Keratinocyte (primary cell): ENCODE measurements around the gene SLC38A8. TPM values are rescaled to one million over a fixed set of nuclear protein-coding genes. Genes with fewer than 3 reads are reported as not detected.

Source experiments
- DNase-seq: peaks from one replicate; pipeline ENCODE4 v3.0.0-alpha.2; 2011; ENCODE audit warnings: low read depth, missing footprints, low spot score
- FAIRE-seq: peaks from 2 replicates; lab custom pipeline; 2011; peaks lifted over from hg19 to GRCh38; lab: Jason Lieb, UNC
- H2AFZ ChIP-seq: 2 replicates; pipeline ENCODE4 v1.6.0; 2012; ENCODE audit warnings: low read length, control low read depth, inconsistent platforms; ENCODE audit not compliant: control insufficient read depth
- H3K27ac ChIP-seq: 2 replicates; pipeline ENCODE4 v1.5.1; 2011; ENCODE audit warnings: low read length; ENCODE audit not compliant: control insufficient read depth, insufficient read depth
- H3K27me3 ChIP-seq: 3 replicates; pipeline ENCODE4 v1.6.0; 2011; ENCODE audit warnings: low read length; ENCODE audit not compliant: control insufficient read depth, insufficient read depth; ENCODE audit errors: extremely low read depth
- H3K36me3 ChIP-seq, 2 experiments: 2 replicates in 1 of 2; 3 replicates in 1 of 2; pipeline ENCODE4 v1.5.1; 2011; ENCODE audit warnings: low read length in 2 of 2, mild to moderate bottlenecking in 1 of 2; ENCODE audit not compliant: control insufficient read depth in 2 of 2, insufficient read depth in 2 of 2; ENCODE audit errors: extremely low read depth in 1 of 2
- H3K4me1 ChIP-seq: 3 replicates; pipeline ENCODE4 v1.5.1; 2011; ENCODE audit warnings: low read length; ENCODE audit not compliant: control insufficient read depth, insufficient read depth; ENCODE audit errors: extremely low read depth
- H3K4me2 ChIP-seq: 3 replicates; pipeline ENCODE4 v1.6.0; 2011; ENCODE audit warnings: low read depth, low read length; ENCODE audit not compliant: control insufficient read depth, insufficient read depth; ENCODE audit errors: extremely low read depth
- H3K4me3 ChIP-seq, 3 experiments: fragments of 200-600 bp in 1 of 3; sonication (generic) in 1 of 3; 2 replicates in 2 of 3; 3 replicates in 1 of 3; pipeline ENCODE4 v1.5.1; 2011 to 2016; ENCODE audit warnings: low read length in 3 of 3, mild to moderate bottlenecking in 3 of 3, control low read depth in 2 of 3, inconsistent platforms in 1 of 3, low read depth in 1 of 3, mixed read lengths in 1 of 3, mixed run types in 1 of 3, moderate library complexity in 1 of 3; ENCODE audit not compliant: control insufficient read depth in 2 of 3, insufficient read depth in 2 of 3; ENCODE audit errors: extremely low read depth in 1 of 3
- H3K79me2 ChIP-seq: 2 replicates; pipeline ENCODE4 v1.6.0; 2012; ENCODE audit warnings: low read length; ENCODE audit not compliant: control insufficient read depth, insufficient read depth
- H3K9ac ChIP-seq: 3 replicates; pipeline ENCODE4 v1.6.0; 2011; ENCODE audit warnings: low read length; ENCODE audit not compliant: control insufficient read depth, insufficient read depth; ENCODE audit errors: extremely low read depth
- H3K9me1 ChIP-seq: 3 replicates; pipeline ENCODE4 v1.6.0; 2011; ENCODE audit warnings: low read length; ENCODE audit not compliant: control insufficient read depth, insufficient read depth; ENCODE audit errors: extremely low read depth
- H3K9me3 ChIP-seq: 2 replicates; pipeline ENCODE4 v1.5.1; 2012; ENCODE audit warnings: low read depth, low read length; ENCODE audit not compliant: control insufficient read depth
- H4K20me1 ChIP-seq: 3 replicates; pipeline ENCODE4 v1.6.0; 2011; ENCODE audit warnings: low read length; ENCODE audit not compliant: control insufficient read depth, insufficient read depth; ENCODE audit errors: extremely low read depth
- CTCF ChIP-seq, 3 experiments: IDR thresholded peaks in 1 of 3; conservative IDR thresholded peaks in 1 of 3; optimal IDR thresholded peaks in 1 of 3; 2 replicates in 2 of 3; 3 replicates in 1 of 3; pipeline versions ENCODE3 to v1.5.1; 2011; ENCODE audit warnings: low read length in 3 of 3, mild to moderate bottlenecking in 3 of 3, moderate library complexity in 2 of 3, control low read depth in 1 of 3, inconsistent platforms in 1 of 3; ENCODE audit not compliant: insufficient read depth in 2 of 3; ENCODE audit errors: extremely low read depth in 1 of 3
- EZH2 ChIP-seq: IDR thresholded peaks from one replicate; pipeline ENCODE4 v1.6.1; 2012; ENCODE audit warnings: inconsistent platforms, mild to moderate bottlenecking, low read length, moderate library complexity
- dilution Hi-C: fragments of 300-500 bp; cut with MboI; formaldehyde crosslinking; loops from one replicate; pipeline ENCODE4 v1.7.0; 2020; ENCODE audit warnings: low sequenced_read_pairs; ENCODE audit not compliant: extremely low pct_ligation_motif_present
- polyA plus RNA-seq, 5 experiments: library from polyadenylated mRNA; depleted of rRNA in 3 of 5; stranded (reverse) in 3 of 5; stranded (forward) in 1 of 5; unstranded in 1 of 5; fragments of >200 nt; gene quantifications; 1 replicate in 1 of 5; 2 replicates in 3 of 5; 3 replicates in 1 of 5; pipeline versions ENCODE4 v1.2.1 to v1.2.3, GENCODE V29; 2011 to 2012; ENCODE audit warnings: missing spikeins in 2 of 5, low read depth in 1 of 5, low replicate concordance in 1 of 5

The SLC38A8 gene
- polyA plus RNA-seq, 1 donor (not counting 4 experiments of a cell fraction or from before 2014, with no cell fraction given): not detected

- Histone ChIP-seq H2AFZ (no peak overlapping the region), H3K4me3 (no peak overlapping the region), H3K9me3 (no peaks in the 10 kb centered on the region)
These were observed 70.2 kb downstream of the SLC38A8 start for GRCh38 chr16:83972256-83973008.

DNA sequence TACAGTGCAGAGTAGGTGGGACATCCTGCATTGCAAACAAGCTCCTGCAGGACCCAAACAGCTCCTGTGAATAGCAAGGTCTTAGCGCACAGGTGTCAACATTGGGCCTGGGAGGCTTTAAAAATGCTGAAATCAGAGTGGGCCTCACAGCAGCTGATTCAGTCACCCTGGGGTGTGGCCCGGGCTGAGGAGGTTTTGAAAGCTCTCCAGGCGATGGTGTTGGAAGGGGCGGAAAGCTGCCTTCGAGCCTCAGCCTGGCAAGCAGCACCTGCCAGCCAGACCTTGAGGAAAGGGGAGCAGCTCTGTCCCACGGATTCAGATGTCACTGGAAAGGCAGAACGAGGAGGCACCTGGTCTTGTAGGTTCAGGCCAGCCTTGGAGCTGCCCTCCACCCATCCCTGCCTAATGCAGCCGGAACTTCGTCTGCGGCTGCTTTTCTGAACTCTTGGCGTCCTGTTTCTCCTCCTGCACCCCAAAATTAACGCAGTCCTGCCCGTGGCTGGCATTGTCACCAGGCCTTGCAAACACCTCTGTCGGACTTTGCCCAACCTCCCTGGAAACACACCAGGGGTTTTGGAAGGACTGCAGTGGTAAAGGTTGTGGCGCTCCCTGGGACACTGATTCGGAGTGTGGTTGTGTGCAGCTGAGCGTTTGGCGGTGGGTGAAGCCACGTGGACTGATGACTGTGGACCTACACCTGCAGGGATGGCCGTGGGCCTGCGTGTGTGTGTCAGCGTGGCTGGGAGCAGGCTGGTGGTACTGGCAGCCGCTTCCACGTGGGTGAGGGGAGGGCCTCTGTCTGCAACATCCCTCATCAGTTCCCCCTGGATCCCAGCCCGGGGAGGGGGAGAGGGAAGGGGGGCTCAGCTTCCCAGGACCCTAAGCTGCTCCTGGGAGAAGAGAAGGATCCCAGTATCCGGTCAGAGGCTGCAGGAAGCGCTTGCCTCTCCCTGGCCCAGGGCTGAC is 71.1 kb downstream of the SLC38A8 start:
- H3K79me2 ChIP-seq: no peaks in the 10 kb centered on the region
- H3K9ac ChIP-seq: no peak overlapping the region
- H3K27ac ChIP-seq: no peak overlapping the region
- no peaks in the 10 kb centered on the region for H3K9me1 ChIP-seq
- peaks cover 17% of the 10 kb centered on the region for H3K27me3 ChIP-seq
- H3K9me3 ChIP-seq: no peaks in the 10 kb centered on the region
- TF ChIP-seq CTCF (optimal IDR thresholded peaks at IDR 0.05 in 1 of 3, IDR thresholded peaks at IDR 0.05 in 1 of 3, conservative IDR thresholded peaks at IDR 0.05 in 1 of 3; ENCODE audit: extremely low read depth in 1 of 3, insufficient read depth in 2 of 3, low read length in 3 of 3) (no peak), EZH2 (no peak)
- H3K4me3 ChIP-seq: no peak overlapping the region
- H2AFZ ChIP-seq: no peak overlapping the region
- no peaks in the 10 kb centered on the region for H3K36me3 ChIP-seq
- H3K4me2 ChIP-seq: no peak overlapping the region
- FAIRE-seq (no peak), DNase-seq (no peak)
- H3K4me1 ChIP-seq: no peaks in the 10 kb centered on the region
- no peaks in the 10 kb centered on the region for H4K20me1 ChIP-seq
- dilution Hi-C loops: no loop called here

More at GRCh38 chr16:83972256-83973008, 70.2 kb downstream of the SLC38A8 start:
- H3K36me3 ChIP-seq: no peaks in the 10 kb centered on the region
- no peak overlapping the region for H3K27ac ChIP-seq
- TF ChIP-seq CTCF (optimal IDR thresholded peaks at IDR 0.05 in 1 of 3, IDR thresholded peaks at IDR 0.05 in 1 of 3, conservative IDR thresholded peaks at IDR 0.05 in 1 of 3; ENCODE audit: extremely low read depth in 1 of 3, insufficient read depth in 2 of 3, low read length in 3 of 3) (no peak), EZH2 (no peak)
- no peaks in the 10 kb centered on the region for H3K4me1 ChIP-seq
- DNase-seq (no peak), FAIRE-seq (no peak)
- H3K79me2 ChIP-seq: no peaks in the 10 kb centered on the region
- no peaks in the 10 kb centered on the region for H3K9me1 ChIP-seq
- H3K4me2 ChIP-seq: no peak overlapping the region
- H3K9ac ChIP-seq: no peak overlapping the region
- no peaks in the 10 kb centered on the region for H4K20me1 ChIP-seq
- peaks cover 17% of the 10 kb centered on the region for H3K27me3 ChIP-seq
- dilution Hi-C loops: no loop called here
